HG02943 (cell line): ENCODE results near the gene TUBGCP2.

Experiments used
- ATAC-seq: cut with Tn5 transposase; IDR thresholded peaks from one replicate; pipeline ENCODE4 v1.9.1; 2021; ENCODE audit warnings: mild to moderate bottlenecking, low read depth, moderate library complexity; ENCODE audit not compliant: unreplicated experiment

TUBGCP2 gene

DNA sequence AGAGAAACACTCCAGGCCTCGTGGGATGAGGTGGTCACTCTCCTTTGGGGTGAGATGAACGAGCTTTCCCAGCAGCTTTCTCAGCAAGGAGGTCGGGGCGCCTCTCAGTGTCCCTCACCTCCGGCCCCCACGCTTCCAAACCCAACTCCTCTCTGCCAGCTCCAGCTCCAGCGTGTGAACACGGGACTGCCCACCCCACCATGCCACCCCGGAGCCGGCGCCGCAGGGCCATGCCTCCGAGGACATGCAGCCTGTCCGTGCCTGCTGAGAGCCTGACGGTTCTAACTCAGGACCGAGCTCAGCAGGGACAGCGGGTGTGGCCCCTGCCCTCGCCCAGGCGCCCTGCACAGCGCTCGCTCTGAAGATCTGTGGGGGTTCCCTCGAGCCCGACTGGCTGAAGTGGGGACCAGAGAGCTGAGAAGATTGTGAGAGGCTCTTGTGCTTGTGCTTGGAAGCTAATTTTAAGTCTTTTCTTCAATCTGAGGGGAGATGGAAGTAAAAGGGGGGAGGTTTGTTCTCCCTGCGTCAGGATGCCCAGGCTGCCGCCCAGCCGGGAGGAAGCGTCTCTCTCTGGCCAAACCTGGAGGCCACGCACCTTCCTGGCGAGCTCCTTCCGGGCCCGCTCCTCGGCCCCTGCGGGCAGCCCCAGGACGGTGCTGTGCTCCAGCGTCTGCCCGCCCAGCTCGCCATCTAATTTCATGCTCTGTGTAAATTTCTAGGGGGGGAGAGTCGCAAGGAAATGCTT lies 26.9 kb downstream of the TUBGCP2 start:
- ATAC-seq = no peak

DNA sequence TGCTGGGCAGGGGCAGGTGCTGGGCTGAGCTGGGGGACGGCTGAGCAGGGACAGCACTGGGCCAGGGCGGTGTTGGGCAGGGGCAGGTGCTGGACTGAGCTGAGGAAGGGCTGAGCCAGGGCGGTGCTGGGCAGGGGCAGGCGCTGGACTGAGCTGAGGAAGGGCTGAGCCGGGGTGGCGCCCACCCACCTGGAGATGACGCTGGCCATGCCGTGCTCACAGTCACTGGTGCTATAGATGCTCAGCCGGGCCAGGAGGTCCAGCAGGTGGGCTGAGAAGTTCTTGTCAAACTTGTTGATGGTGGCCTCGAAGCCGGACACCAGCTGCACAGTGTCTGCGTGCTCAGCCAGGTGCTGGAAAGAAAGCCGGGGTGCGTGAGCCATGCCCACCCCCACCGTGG lies 27.6 kb downstream of the TUBGCP2 start:
- no peak for ATAC-seq

DNA sequence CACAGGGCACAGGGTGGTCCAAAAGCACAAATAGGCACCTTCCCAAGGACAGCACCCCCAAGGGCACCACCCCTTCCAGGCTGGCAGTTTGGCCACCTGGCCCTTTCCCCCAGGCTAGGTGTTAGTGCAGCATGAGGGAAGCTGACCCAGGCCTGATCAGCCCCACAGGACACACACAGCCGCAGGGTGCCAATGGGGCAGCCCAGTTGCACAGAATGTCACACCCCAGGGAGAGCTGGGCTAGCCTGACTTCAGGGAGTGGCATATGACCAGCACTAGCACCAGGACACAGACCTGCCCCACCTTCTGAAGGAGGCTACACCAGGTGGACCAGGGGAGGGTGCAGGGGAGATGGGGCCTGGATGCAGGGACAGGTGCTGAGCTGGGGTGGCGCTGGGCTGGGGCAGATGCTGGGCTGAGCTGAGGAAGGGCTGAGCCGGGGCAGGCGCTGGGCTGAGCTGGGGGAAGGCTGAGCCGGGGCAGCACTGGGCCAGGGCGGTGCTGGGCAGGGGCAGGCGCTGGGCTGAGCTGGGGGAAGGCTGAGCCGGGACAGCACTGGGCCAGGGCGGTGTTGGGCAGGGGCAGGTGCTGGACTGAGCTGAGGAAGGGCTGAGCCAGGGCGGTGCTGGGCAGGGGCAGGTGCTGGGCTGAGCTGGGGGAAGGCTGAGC lies 28.1 kb downstream of the TUBGCP2 start:
- ATAC-seq = no peak

DNA sequence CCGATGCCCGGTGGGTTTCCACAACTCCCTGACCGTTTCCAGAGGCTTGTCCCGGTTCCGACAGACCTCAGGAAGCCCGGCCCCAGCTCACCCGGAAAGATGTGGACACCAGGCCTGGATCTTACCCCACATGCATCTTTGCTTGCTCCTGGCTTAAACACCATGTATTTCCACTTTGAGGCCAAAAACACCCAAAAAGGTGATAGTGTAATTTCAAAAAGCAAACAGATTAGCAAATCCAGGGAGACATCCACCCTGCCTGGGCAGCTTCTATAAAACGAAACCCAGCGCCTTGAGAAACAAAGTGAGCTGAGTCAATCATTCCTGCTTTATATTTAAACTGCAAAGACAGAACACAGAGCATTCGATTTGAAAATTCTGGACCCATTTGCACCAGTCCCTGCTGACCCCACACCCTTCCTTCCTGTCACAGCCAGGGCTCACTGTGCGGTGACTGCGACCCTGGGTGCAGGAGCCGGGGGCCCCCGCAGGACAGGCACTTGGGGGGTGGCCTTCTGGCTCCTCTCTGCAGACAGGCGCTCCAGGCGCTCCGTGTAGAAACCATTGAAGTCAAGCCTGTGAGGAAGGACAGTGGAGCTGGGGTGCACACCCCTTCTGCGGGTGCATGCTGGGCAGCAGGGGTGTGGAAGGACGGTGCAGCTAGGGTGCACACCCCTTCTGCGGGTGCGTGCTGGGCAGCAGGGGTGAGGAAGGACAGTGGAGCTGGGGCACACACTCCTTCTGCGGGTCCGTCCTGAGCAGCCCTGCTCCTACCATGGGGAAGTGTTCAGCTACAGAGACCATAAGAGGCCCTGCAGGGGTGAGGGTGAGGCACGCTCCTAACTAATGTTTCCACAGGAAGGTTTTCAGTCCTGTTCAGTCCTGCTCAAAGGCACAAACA lies 29.1 kb downstream of the TUBGCP2 start:
- ATAC-seq = no peak

DNA sequence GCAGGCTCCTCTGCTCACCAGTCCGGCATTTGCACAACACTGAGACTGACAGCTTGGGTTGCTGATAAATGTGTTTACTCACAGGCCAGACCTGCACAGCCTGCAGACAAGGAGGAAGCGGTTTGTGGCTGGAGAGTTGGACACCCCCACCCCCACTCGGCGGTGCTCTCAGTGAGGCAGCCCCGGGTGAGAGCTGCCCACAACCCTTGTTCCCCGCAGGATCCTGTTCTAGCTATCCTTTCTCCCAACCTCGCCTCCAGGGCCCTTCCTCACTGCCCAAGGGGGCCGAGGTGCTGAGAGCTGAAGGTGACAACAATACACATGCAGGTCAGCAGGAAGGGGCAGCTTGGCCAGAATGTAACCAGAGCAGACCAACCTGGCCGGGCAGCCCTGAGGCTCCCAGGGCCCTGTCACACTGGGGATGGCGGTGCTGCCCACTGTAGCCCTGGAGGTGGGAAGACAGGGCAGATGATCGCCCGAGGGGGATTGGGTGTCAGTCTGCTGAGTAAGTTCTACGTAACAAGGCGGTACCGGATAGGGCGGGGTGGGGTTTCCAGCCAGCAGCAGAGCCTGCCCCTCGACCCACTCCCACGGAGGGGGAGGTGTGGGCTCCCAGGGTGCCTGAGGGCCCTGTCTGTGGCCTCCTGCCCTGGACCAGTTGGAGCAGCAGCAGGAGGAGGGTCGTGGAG lies 30.0 kb downstream of the TUBGCP2 start:
- ATAC-seq = peak; percentile 40

DNA sequence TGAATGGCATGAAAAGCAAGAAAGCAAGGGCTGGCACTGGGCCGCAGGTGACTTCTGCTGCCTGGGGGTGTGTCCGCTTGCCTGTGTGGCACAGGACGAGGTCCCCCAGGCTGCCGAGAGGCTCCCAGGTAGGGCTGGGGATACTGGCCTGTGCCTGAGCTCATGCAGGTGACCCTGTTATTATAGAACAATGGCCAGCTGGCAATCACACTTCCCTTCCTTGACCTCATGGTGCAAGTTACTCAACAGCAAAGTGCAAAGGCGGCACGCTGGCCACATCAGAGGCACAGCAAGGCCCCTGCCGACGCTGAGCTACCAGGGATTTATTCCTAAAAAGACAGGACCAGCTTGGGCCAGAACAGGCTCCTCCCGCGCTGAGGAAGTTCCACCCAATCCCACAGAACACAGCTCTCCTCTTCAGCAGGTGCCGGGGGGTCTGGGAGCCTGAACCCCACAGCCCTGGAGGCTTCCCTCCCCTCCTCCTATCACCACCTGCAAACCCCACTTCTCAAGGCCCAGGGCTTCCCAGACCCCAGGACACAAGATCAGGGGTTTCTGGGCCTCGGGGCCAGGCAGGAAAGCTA lies 30.6 kb downstream of the TUBGCP2 start:
- ATAC-seq = no peak

DNA sequence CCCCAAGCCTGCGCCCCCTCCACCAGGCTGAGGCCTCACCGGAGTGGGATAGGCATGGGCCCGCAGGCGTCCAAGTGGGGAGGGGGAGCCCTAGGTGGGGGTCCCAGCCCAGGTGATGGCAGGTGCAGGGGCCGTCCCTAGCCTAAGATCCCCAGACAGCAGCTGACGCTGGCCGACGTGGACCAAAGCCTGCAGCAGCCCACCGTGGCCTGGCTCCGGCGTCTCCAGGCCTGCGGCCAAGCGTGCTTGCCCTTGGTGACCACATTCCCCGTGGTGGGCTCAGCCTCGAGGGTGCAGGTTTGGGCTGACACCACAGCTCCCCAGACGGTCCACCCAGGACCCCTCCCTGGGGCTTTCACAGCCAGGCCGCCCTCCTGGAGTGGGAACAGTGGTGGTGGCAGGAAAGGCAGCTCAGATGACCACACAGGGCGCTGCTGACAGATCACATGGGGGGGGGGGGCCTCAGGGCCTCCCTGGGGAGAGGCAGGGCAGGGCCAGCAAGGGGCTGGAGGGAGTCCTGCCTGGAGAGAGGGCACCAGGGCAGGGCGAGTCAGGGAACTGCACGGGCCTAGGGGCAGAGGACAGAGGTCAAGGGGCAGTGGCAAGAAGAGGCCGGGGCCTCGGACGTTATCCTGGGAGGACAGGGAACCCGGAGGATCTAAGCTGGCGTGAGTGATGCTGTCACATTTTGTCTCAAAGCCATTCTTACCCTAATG lies 31.2 kb downstream of the TUBGCP2 start:
- ATAC-seq = no peak

DNA sequence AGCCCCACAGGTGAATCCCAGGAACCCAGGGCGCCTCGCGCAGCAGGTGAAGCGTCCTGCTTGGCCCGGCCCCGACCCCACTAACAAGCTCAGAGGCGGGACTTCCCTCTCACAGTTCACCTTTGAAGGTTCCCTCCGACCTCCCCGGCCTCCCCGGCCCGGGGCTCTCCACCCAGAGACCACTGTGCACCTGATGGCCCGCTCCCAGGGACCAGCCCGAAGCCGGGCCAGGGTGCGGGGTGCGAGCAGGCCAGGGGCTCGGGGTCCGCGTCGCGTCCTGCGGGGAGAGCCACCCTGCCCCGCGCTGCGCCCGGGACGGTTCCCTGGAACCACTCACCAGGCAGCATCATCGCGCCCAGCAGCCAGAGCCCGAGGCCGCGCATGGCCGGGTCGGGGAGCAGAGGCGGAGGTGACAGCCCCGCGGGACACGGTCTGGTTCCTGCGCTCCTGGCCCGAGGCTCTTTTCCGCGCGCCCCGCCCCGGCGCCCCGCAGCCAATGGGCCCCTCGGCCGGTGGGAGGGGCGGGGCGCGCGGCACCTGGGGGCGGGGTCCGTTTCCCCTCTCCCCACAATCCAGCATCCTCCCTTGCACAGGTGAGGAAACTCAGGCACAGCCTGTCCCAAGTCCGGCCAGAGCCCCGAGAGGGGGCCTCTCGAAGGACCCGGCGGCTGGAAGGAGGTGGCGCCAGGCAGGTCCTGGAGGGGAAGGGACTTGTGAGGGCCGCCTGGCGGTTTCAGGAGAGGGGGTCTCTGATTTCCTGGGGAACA lies 32.1 kb downstream of the TUBGCP2 start, which contains the start of gene ADAM8:
TSS of gene ADAM8 (minus strand) at position 434 of the 767 bp plus-strand sequence. CDS start at position 383, 51 bp downstream.
- ATAC-seq = peak; percentile 40

DNA sequence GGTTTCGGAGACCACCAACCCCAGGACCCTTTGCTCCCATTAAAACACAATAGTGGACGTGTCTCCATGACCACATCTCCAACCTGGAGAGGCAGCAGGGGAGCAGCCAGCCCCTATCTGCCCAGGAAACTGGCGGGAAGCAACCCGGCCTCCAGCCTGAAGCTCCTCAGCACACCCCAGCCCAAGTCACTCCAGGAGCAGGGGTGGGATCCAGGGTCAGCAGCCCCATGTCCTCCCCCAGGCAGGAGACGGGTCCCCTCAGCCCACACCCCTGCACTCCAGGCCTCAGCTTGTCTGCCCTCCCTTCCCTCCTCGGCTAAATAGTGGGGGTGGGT lies 32.6 kb downstream of the TUBGCP2 start:
- no peak for ATAC-seq

DNA sequence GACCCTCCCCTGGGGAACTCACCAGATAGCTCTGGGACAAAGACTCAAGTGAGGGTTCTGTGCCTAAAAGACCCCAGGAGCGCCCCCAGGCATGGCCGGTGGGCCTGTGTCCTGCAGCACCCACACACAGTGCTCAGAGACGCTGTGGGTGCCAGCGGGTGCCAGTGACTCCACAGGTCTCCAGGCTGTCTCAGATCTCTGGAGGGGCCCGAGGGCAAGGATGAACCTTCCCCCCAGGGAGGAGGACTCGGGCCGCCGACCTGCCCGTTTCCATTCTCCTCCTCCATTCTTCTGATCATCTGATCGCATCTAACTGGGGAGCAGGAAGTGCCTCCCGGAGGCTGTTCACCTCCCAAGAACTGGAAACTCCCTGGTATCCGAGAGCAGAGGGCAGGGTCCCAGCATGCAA lies 33.0 kb downstream of the TUBGCP2 start:
- peak; percentile 40 for ATAC-seq

DNA sequence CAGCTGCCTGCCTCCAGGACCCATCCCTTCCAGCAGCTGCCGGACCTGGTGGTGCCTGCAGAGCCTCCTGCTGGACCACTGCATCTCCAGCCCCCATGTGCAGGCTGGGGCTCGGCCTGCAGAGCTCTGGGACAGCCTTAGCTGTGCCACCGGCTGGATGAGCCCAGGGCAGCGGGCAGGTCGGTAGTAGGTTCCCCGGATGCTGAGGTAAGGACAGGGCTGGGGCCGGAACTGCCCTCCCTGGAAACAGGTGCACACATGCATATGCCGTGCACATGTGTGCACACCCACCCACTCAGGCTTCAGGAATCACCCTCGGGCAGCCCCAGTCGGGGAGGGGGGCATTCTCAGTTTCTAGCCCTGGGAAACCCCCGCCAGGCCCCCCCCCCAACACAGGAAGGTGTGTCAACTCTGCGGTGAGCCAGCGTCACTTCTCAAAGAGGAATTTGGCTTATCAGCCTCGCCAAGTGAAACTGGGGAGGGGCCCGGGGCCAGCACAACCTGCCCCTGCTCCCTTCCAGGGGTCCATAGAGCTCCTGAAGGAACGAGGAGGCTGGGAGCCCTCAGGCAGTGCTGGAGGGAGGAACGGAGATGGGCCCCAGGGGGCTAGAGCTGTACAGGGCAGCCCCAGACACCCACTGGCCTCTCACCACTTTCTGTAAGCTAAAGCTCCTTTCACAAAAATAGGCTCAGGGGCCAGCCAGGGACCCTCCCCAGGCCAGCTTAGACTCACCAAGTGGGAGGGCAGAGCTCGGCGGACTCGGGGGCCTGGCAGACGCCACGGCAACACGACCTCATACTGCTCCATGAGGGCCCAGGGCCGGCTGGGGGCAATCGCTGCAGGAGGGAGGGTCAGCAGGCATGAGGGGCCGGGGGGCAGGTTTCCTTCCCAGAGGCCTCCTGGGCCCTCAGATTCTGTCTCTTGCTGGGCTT lies 33.7 kb downstream of the TUBGCP2 start:
- peak; percentile 35 for ATAC-seq

DNA sequence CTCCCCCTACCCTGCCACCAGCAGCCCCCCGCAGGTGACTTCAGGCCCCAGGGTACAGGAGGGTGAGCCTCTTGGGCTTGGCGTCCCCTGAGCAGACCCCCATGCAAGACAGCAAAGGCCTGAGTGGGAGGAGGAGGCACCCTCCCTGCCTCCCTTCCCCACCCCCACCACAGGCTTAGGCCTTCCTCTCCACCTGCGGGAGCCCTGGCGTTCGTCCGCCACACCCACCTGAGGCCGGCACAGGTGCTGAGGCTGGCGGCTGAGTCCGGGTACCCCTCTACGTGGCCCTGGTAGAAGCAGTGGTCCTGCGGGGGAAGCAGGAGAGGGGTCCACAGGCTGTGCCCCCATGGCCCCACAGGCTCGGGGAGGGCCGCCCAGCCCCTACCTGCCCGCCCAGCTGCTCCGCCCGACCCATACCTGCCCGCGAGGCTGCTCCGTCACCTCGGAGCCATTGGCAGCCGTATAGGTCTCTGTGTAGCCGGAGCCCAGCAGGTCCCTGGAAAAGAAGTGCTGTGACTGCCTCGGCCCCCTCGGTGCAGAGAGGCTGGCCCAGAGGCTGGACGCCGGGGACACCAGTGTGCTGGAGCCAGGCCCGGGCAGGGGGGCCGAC lies 35.0 kb downstream of the TUBGCP2 start:
- no peak for ATAC-seq

DNA sequence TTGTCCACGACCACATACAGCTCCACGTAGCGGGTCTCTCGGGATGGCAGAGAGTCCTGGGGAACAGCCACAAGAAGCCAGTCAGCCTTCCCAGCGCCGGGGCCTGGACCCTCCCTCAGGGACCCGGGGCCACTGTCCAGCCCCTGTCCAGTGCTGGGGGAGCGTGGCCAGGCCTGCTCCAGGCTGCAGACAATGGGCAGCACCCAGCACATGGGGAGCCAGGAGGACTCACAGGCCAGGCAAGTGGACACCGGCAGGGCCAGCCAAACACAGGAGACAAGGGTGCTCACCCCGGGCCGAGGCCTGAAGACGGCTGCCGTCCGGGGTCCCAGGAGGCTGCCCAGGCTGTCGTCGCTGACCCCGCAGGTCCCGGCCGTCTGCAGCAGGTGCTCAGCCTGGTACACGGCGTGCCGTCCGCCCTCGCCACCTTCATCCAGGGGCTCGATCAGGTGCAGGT lies 35.7 kb downstream of the TUBGCP2 start:
- ATAC-seq = no peak

DNA sequence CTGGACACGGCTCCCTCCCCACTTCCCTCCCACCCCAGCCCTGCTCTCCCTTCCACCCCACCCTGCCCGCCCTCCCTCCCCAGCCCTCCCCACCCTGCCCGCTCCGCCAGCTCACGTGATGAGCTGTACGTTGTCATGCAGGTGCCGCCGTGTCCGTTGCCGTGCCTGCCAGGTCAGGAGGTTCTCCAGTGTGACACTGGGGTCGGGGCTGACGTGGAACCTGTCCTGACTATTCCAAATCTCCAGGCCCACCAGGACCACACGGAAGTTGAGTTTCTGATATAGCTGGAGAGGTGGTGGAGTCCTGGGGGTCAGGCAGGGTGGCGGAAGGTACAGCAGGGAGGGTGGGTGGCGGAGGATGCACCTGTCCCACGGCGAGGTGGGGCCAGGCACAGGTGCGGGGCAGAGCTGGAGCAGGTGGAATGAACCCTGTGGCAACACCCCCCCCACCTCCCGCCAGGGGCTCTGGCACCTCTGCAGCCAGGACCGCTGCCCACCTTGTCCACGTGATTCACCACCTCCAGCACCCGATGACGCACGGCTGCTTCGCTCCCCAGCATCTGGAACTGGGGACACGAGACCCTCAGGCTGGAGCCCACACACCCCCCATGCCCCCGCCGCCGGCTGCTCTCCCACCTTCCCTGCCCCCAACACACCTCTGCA lies 36.2 kb downstream of the TUBGCP2 start:
- ATAC-seq = no peak

DNA sequence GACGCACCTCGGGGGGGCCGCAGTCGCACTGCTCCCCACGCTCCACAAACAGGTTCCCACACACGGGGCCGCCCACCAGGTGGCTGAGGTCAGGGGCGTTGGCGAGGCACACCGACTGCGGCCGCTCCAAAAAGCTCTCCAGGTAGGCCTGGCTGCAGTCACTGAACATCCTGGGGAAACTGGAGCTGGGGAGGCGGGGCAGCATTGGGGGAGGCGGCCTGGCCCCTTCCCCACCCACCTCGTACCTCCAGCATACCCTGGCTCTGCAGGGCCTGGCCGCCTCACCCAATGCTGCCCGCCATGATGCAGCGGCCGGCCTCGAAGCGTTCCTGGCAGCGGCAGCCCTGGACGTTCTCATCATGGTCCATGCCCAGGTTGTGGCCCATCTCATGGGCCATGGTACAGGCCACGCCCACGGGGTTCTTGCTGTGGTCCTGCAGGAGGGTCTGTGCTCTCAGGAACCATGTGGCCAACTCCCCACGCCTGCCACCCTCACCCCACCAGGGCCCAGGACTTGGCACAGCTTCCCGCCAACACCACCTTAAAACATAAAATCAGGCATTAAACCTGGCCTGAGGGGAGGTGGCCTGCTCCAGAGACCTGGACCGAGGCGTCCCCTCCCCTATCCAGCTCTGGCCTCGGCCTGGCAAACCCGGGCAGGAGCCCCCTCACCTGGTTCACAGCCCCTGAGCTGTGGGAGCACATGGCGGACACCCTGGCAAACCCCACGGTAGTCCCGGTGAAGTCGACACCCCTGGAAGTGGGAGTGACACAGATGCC lies 37.0 kb downstream of the TUBGCP2 start:
- ATAC-seq = no peak

DNA sequence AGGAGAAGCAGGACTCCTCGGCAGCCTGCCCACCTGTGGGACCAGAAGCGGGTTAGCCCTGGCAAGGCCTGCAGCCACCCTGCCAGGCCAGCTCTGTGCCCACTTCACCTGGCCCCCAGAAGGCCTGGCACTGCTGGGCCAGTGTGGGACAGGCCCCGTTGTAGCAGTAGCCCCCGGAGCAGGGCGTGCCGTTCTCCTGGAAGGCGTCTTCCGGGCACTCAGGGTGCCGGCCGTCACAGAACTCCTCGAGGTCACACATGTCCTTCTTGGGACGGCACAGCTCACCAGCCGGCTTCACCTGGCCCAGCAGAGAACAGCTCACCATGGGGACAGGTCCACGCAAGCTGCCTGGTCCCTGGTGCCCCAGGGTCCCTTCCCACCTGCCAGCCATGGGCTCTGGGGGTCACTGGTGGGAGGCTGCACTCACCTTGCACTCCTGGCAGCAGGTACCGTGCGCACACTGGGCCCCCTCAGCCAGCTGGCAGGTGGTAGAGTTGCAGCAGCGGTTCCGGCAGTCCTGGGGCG lies 37.8 kb downstream of the TUBGCP2 start:
- no peak for ATAC-seq
